ENCODE data around the gene DLGAP1. TPM values are rescaled to one million over a fixed set of nuclear protein-coding genes. Genes with fewer than 3 reads are reported as not detected.

Gene DLGAP1
- total and polyA plus RNA-seq, 10 of the 15 experiments (the other 5 are each of a cell fraction or from before 2014, with no cell fraction given): 0.23 to 27.6 (median 1.9) TPM

- POLR2A ChIA-PET: no interaction called here
- no peak overlapping the region for H3K4me2 ChIP-seq (ENCODE audit: control insufficient read depth, insufficient read depth)
- WGBS (ENCODE audit: insufficient coverage, insufficient replicate concordance, low lambda C conversion rate, missing lambda C conversion rate): 24% methylated on average over 9 of the region's 9 CpGs
- H3K4me3 ChIP-seq: no peak overlapping the region
- DNase-seq (ENCODE audit: low read depth, low spot score) (no peak), ATAC-seq (no peak), FAIRE-seq (no peak)
- H3K27me3 ChIP-seq (replicated peaks in 1 of 2; ENCODE audit: control insufficient read depth in 2 of 2, insufficient read depth in 2 of 2, low read length in 1 of 2): no peaks in the 10 kb centered on the region
- CTCF ChIA-PET: interaction anchor here (0.8 to 2.0 kb wide), 4 partner anchors 12 to 1265 kb away, joined by 3 to 11 read pairs (median 3); no protein-coding TSS in a partner anchor
- no peaks in the 10 kb centered on the region for H4K20me1 ChIP-seq (ENCODE audit: control insufficient read depth, insufficient read depth)
- no peak overlapping the region for H2AFZ ChIP-seq (ENCODE audit: control insufficient read depth, low read depth, low read length)
- TF ChIP-seq E2F4 (IDR thresholded peaks at IDR 0.05; ENCODE audit: low read depth, low read length) (no peak), HDGF (IDR thresholded peaks at IDR 0.05) (no peak), BMI1 (IDR thresholded peaks at IDR 0.05; ENCODE audit: borderline replicate concordance) (no peak)
- BruUV-seq (replicated peaks): no TSS peak
- H3K9me3 ChIP-seq (replicated peaks; ENCODE audit: control insufficient read depth, insufficient read depth, low read length): no peaks in the 10 kb centered on the region
- SMC1A ChIA-PET (ENCODE audit: uncharacterized antibody, unreplicated experiment): interaction anchor here (0.6 to 3.1 kb wide), 3 partner anchors 21 to 129 kb away, joined by 3 to 11 read pairs (median 3); no protein-coding TSS in a partner anchor
- H3K27ac ChIP-seq (ENCODE audit: control insufficient read depth, insufficient read depth): no peak overlapping the region
- RAD21 ChIA-PET (ENCODE audit: unreplicated experiment): interaction anchor here (1.8 kb wide), 1 partner anchor 21 kb away, joined by 6 read pairs; no protein-coding TSS in a partner anchor
- intact Hi-C loops (cut with micrococcal nuclease; ENCODE audit: unreplicated experiment): no loop called here
- in situ Hi-C loops (cut with MboI): no loop called here
- no peaks in the 10 kb centered on the region for H3K79me2 ChIP-seq (ENCODE audit: control insufficient read depth, insufficient read depth, low read length)
- H3K36me3 ChIP-seq (ENCODE audit: control insufficient read depth in 2 of 2, insufficient read depth in 2 of 2, low read length in 1 of 2): no peaks in the 10 kb centered on the region
- no peaks in the 10 kb centered on the region for H3K4me1 ChIP-seq (ENCODE audit: control insufficient read depth, insufficient read depth, low read length)
- no peak overlapping the region for H3K9ac ChIP-seq (ENCODE audit: control insufficient read depth, insufficient read depth, low read length)
Observed at GRCh38 chr18:3792711-3793110, 662.4 kb downstream of the DLGAP1 start.

- in situ Hi-C loops (cut with MboI) (no loop called here), intact Hi-C loops (cut with micrococcal nuclease; ENCODE audit: unreplicated experiment) (no loop called here)
- Histone ChIP-seq H3K27me3 (replicated peaks in 1 of 2; ENCODE audit: control insufficient read depth in 2 of 2, insufficient read depth in 2 of 2, low read length in 1 of 2) (no peaks in the 10 kb centered on the region), H4K20me1 (ENCODE audit: control insufficient read depth, insufficient read depth) (no peaks in the 10 kb centered on the region), H3K27ac (ENCODE audit: control insufficient read depth, insufficient read depth) (no peak overlapping the region), H3K36me3 (ENCODE audit: control insufficient read depth in 2 of 2, insufficient read depth in 2 of 2, low read length in 1 of 2) (no peaks in the 10 kb centered on the region), H3K9ac (ENCODE audit: control insufficient read depth, insufficient read depth, low read length) (no peak overlapping the region), H3K4me3 (no peak overlapping the region), H2AFZ (ENCODE audit: control insufficient read depth, low read depth, low read length) (no peak overlapping the region), H3K4me2 (ENCODE audit: control insufficient read depth, insufficient read depth) (no peak overlapping the region), H3K9me3 (replicated peaks; ENCODE audit: control insufficient read depth, insufficient read depth, low read length) (no peaks in the 10 kb centered on the region), H3K4me1 (ENCODE audit: control insufficient read depth, insufficient read depth, low read length) (no peaks in the 10 kb centered on the region), H3K79me2 (ENCODE audit: control insufficient read depth, insufficient read depth, low read length) (no peaks in the 10 kb centered on the region)
- no peak for TF ChIP-seq FOXK2 (IDR thresholded peaks at IDR 0.05)
- no peak for TF ChIP-seq ZSCAN29 (IDR thresholded peaks at IDR 0.05)
- peak; percentile 31 for TF ChIP-seq SMAD1 (IDR thresholded peaks at IDR 0.05; ENCODE audit: low read depth, partially characterized antibody)
- no peak for TF ChIP-seq FOS (IDR thresholded peaks at IDR 0.05; ENCODE audit: borderline replicate concordance, extremely low read depth, insufficient read length)
- TF ChIP-seq STAT1 (conservative IDR thresholded peaks at IDR 0.05): no peak
- TF ChIP-seq PAX5 (IDR thresholded peaks at IDR 0.05; ENCODE audit: borderline replicate concordance, low read depth, low read length): no peak
- WGBS (ENCODE audit: insufficient coverage, insufficient replicate concordance, low lambda C conversion rate, missing lambda C conversion rate): 22% methylated on average over 4 of the region's 4 CpGs
- BruUV-seq (replicated peaks): no TSS peak
- POLR2A ChIA-PET: no interaction called here
- SMC1A ChIA-PET (ENCODE audit: uncharacterized antibody, unreplicated experiment): interaction anchor here (0.7 to 3.1 kb wide), 3 partner anchors 12 to 203 kb away, joined by 3 to 11 read pairs (median 4); no protein-coding TSS in a partner anchor
- ATAC-seq: no peak
- RAD21 ChIA-PET (ENCODE audit: unreplicated experiment): interaction anchor here (1.0 to 1.8 kb wide), 3 partner anchors 20 to 126 kb away, joined by 3 to 6 read pairs (median 3); no protein-coding TSS in a partner anchor
- FAIRE-seq: no peak
- CTCF ChIA-PET: interaction anchor here (0.7 kb wide), 1 partner anchor 26 kb away, joined by 3 read pairs; no protein-coding TSS in a partner anchor
- DNase-seq (ENCODE audit: low read depth, low spot score): no peak
Observed at GRCh38 chr18:3791238-3791637, 663.9 kb downstream of the DLGAP1 start.
